Kidney epithelial cell (primary cell): ENCODE data around the gene PARM1. TPM values are rescaled to one million over a fixed set of nuclear protein-coding genes. Genes with fewer than 3 reads are reported as not detected.
"Not testable (repeated sequence)": the region's sequence is repeated elsewhere in the genome, so short reads cannot be mapped to it uniquely, and the experiment has no call there.

Experiments
- DNase-seq: peaks from one replicate; pipeline ENCODE4 v3.0.0-alpha.2; 2010; ENCODE audit warnings: low read depth
- H3K27me3 ChIP-seq: 2 replicates; pipeline ENCODE4 v1.6.0; 2011; ENCODE audit warnings: low read length; ENCODE audit not compliant: control insufficient read depth, insufficient read depth
- H3K36me3 ChIP-seq: 2 replicates; pipeline ENCODE4 v1.5.1; 2011; ENCODE audit warnings: low read length; ENCODE audit not compliant: control insufficient read depth, insufficient read depth
- H3K4me3 ChIP-seq: 2 replicates; pipeline ENCODE4 v1.5.1; 2011; ENCODE audit warnings: low read depth, mild to moderate bottlenecking, control low read depth, low read length
- total RNA-seq: library from RNA; depleted of rRNA; stranded (reverse); fragments of >200 nt; gene quantifications from 2 replicates; pipeline ENCODE4 v1.2.3, GENCODE V29; 2015
- TF ChIP-seq, protein P1 (sequence below): IDR thresholded peaks from 2 replicates; pipeline ENCODE4 v1.5.1; 2011; ENCODE audit warnings: mild to moderate bottlenecking, moderate library complexity, low read length, control low read depth, inconsistent platforms; ENCODE audit not compliant: insufficient read depth, poor library complexity, severe bottlenecking

The PARM1 gene
- total RNA-seq, 1 donor from 2014 or later: 3.0 TPM

DNA sequence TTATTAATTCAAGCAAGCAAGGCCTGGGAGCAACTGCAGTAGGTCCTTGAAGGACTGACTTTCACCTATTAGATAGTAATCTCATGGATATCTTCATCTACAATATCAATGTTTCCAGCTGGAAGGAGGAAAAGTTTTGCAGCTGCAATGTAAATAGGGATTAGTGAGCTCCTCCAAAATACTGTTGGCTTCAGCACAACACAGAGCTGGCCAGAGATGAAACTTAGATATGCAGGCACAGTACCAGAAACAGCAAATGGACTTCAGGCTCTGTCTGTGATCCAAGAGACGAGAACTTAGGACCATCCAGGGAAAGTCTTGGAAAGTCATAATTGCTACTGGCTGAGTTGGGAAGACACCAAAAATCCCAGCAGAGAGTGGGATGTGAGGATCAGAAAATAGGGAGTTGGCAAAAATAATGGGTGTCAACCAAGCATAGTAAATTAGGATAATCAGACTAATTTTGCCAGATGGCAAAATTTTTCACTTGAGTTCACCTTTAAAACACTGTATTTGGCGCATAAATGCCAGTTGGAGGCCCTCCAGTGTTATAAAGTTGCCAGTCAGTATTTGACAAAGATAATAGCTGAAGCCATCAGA lies 57.5 kb downstream of the PARM1 start:
- Histone ChIP-seq H3K27me3 (no peaks in the 10 kb centered on the region), H3K4me3 (no peak overlapping the region), H3K36me3 (no peaks in the 10 kb centered on the region)
- TF ChIP-seq, protein P1, sequence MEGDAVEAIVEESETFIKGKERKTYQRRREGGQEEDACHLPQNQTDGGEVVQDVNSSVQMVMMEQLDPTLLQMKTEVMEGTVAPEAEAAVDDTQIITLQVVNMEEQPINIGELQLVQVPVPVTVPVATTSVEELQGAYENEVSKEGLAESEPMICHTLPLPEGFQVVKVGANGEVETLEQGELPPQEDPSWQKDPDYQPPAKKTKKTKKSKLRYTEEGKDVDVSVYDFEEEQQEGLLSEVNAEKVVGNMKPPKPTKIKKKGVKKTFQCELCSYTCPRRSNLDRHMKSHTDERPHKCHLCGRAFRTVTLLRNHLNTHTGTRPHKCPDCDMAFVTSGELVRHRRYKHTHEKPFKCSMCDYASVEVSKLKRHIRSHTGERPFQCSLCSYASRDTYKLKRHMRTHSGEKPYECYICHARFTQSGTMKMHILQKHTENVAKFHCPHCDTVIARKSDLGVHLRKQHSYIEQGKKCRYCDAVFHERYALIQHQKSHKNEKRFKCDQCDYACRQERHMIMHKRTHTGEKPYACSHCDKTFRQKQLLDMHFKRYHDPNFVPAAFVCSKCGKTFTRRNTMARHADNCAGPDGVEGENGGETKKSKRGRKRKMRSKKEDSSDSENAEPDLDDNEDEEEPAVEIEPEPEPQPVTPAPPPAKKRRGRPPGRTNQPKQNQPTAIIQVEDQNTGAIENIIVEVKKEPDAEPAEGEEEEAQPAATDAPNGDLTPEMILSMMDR: no peak
- no peak for DNase-seq

DNA sequence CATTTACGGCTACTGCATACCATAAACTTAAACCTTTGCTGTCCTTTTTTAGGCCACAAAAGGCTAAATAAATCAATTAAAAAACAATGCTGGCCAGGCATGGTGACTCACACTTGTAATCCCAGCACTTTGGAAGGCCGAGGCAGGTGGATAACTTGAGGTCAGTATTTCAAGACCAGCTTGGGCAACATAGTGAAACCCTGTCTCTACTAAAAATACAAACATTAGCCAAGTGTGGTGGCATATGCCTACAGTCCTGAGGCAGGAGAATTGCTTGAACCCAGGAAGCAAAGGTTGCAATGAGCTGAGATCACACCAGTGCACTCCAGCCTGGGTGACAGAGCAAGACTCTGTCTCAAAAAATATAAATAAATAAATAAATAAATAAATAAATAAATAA lies 61.5 kb downstream of the PARM1 start:
- not testable (repeated sequence) for H3K36me3 ChIP-seq, H3K27me3 ChIP-seq, DNase-seq, H3K4me3 ChIP-seq

DNA sequence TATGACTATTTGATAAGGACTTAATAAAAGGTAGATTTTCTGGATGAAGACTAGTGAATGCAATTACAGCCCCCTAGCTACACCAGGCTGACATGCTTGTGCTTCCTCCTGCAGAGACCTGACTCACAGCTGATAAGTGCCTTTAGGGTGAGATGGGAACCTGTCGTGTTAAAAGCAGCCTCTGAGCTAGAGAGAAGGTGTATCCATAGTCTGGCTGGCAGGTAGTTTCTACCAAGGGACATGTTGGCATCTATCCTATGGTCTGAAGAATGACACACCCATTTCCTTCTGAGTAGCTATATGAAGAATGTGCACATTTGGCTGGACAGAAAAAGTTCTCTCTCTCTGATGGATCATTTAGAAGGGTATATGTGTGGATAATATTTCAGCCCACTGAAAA lies 64.1 kb downstream of the PARM1 start:
- DNase-seq: no peak

DNA sequence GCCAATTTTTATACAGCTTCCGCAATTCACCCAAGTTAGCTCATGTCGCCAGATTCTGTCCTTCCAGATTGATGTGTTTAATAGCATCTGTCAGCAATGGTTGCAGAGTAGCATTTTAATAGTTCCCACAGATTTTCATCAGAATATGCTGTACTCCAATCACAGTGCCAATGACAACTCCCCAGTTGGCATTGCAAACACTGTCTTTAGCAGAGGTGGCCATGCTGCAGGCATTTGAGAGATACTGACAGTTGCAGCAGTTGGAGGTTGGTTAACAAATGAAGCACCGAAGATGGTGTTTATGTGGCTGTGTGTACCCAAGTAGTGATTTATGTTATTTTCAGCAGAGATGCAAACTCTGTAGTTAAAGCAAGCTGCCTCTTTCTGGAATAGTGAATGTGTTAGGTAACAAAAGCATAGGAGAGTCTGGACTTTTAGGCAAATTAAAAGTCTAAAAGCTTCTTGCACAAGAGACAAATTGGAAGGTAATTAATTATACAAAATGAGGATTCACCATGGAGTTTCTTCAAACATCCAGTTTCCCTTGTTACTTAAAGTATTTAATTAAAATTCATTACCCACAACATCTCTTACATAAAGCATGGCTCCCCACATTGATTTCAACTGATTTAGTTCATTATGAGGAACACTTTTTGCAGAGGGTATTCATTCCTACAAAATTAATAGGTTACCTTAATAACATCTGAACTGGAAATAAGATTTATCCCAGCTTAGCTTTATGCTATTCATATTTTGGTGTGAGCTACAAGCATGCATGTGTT lies 65.2 kb downstream of the PARM1 start:
- TF ChIP-seq, protein P1: no peak
- Histone ChIP-seq H3K27me3 (no peaks in the 10 kb centered on the region), H3K4me3 (no peak overlapping the region), H3K36me3 (no peaks in the 10 kb centered on the region)
- DNase-seq: no peak

More for the DNA sequence above, 64.1 kb downstream of the PARM1 start:
- TF ChIP-seq, protein P1: no peak
- H3K27me3 ChIP-seq: no peaks in the 10 kb centered on the region
- H3K4me3 ChIP-seq: no peak overlapping the region
- no peaks in the 10 kb centered on the region for H3K36me3 ChIP-seq

DNA sequence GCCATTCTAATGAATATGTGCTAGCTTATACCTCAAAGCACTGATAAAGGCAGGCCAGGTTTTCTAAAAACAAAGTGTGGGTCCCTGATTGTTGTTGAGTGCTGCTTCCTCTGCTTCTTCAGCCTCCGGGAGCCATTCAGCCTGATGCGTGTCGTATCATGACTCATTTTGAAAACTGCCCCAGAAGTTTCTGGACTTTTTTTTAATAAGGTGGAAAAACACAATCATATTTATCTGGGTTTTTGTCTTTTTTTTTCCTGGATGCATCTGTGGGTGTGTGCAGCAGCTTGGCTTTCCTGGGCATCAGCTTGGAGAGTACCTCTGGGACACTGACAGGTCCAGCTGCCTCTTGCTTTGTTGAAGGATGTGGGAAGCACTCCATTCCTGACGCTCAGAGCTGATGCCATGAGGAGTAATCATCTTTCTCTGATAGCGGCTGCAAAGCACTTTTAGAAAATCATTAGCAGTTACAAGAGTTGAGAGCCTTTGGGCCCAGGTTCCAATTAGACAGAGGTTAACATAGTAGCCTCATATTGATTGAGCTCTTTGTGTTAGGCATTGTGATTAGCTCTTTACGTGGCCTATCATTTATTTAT lies 66.9 kb downstream of the PARM1 start:
- no peaks in the 10 kb centered on the region for H3K36me3 ChIP-seq
- no peak overlapping the region for H3K4me3 ChIP-seq
- TF ChIP-seq, protein P1: no peak
- H3K27me3 ChIP-seq: no peaks in the 10 kb centered on the region
- DNase-seq: no peak

DNA sequence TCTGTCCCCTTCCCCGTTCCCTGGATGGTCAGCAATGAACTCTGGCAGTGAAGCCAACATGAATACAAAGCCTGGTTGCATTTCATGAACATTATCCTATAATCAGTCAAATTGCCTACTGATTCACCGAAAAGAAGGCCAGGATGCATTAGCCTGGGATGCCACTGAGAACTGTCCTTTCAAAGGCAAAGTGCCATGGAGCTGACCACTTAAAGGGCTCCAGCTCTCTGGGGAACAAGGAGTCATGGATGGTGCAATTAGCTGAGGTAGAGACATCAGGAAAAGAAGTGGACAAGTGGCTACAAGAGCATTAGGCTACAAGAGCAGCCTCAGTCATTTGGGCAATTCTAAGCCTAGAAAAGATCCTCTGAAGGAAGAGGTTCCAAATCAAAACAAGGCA lies 69.0 kb downstream of the PARM1 start:
- TF ChIP-seq, protein P1: no peak

More for the DNA sequence above, 69.0 kb downstream of the PARM1 start:
- H3K36me3 ChIP-seq: no peaks in the 10 kb centered on the region
- no peaks in the 10 kb centered on the region for H3K27me3 ChIP-seq
- H3K4me3 ChIP-seq: no peak overlapping the region
- DNase-seq: no peak
